AG04450 (cell line): ENCODE data around the gene HIVEP3. TPM values are rescaled to one million over a fixed set of nuclear protein-coding genes. Genes with fewer than 3 reads are reported as not detected.

Experiments used
- CTCF ChIA-PET: fragments of 300-600, 350-600 bp; formaldehyde crosslinking; extraction: SDS; loops from one replicate; lab custom pipeline; 2022; ENCODE audit warnings: antibody characterized with exemption, inconsistent platforms; lab: Charles Lee
- POLR2A ChIA-PET: fragments of 350-600 bp; formaldehyde crosslinking; extraction: SDS; loops from one replicate; lab custom pipeline; 2021; ENCODE audit warnings: antibody characterized with exemption, inconsistent platforms; lab: Yijun Ruan, JAX
- DNase-seq: peaks from one replicate; pipeline ENCODE4 v3.0.0-alpha.2; 2011; ENCODE audit warnings: low read depth, low spot score
- H3K27ac ChIP-seq: one replicate; pipeline ENCODE4 v1.5.1; 2012; ENCODE audit warnings: low read depth, low read length, control low read depth
- H3K27me3 ChIP-seq: one replicate; pipeline ENCODE4 v1.6.0; 2012; ENCODE audit warnings: low read length; ENCODE audit not compliant: control insufficient read depth, insufficient read depth
- H3K4me3 ChIP-seq: 2 replicates; pipeline ENCODE4 v1.5.1; 2011; ENCODE audit warnings: mild to moderate bottlenecking, low read depth, low read length, control low read depth
- H3K9me3 ChIP-seq: 2 replicates; pipeline ENCODE4 v1.5.1; 2012; ENCODE audit warnings: low read length; ENCODE audit not compliant: control insufficient read depth, insufficient read depth
- CTCF ChIP-seq: IDR thresholded peaks from 2 replicates; pipeline ENCODE4 v1.5.1; 2011; ENCODE audit warnings: low read depth, low read length, control low read depth, inconsistent platforms
- polyA plus RNA-seq: library from polyadenylated mRNA; depleted of rRNA; stranded (reverse); fragments of >200 nt; gene quantifications from 2 replicates; pipeline ENCODE4 v1.2.3, GENCODE V29; 2011

HIVEP3 gene
- polyA plus RNA-seq, 1 experiment = 4.8 TPM

- TF ChIP-seq CTCF = no peak
- no peaks in the 10 kb centered on the region for H3K27me3 ChIP-seq
- H3K27ac ChIP-seq = no peak overlapping the region
- POLR2A ChIA-PET = no interaction called here
- H3K4me3 ChIP-seq = no peak overlapping the region
- DNase-seq = no peak
- H3K9me3 ChIP-seq = no peaks in the 10 kb centered on the region; the same call in 1 of the 2 replicates
- CTCF ChIA-PET = interaction anchor here (1.4 kb wide), 1 partner anchor 9 kb away, joined by 6 read pairs; no protein-coding TSS in a partner anchor
Measured at GRCh38 chr1:41582851-41583657, 335.7 kb downstream of the HIVEP3 start.

GRCh38 chr1:41582351-41582750 is 336.4 kb downstream of the HIVEP3 start:
- H3K27ac ChIP-seq = no peak overlapping the region
- no peak for TF ChIP-seq CTCF
- ChIA-PET CTCF (interaction anchor here (1.4 kb wide), 1 partner anchor 9 kb away, joined by 6 read pairs; no protein-coding TSS in a partner anchor), POLR2A (no interaction called here)
- no peak for DNase-seq
- H3K9me3 ChIP-seq = no peaks in the 10 kb centered on the region; the same call in 1 of the 2 replicates
- H3K4me3 ChIP-seq = no peak overlapping the region
- no peaks in the 10 kb centered on the region for H3K27me3 ChIP-seq

- TF ChIP-seq CTCF = no peak
- POLR2A ChIA-PET = no interaction called here
- Histone ChIP-seq H3K4me3 (no peak overlapping the region), H3K27ac (no peak overlapping the region), H3K9me3 (no peaks in the 10 kb centered on the region; the same call in 1 of the 2 replicates), H3K27me3 (no peaks in the 10 kb centered on the region)
- DNase-seq = no peak
- CTCF ChIA-PET = interaction anchor here (1.4 kb wide), 1 partner anchor 8 kb away, joined by 6 read pairs; no protein-coding TSS in a partner anchor
Measured at GRCh38 chr1:41582004-41582325, 336.8 kb downstream of the HIVEP3 start.

GRCh38 chr1:41581216-41582003 is 337.3 kb downstream of the HIVEP3 start:
- DNase-seq = no peak
- Histone ChIP-seq H3K4me3 (no peak overlapping the region), H3K27me3 (no peaks in the 10 kb centered on the region), H3K9me3 (no peaks in the 10 kb centered on the region; the same call in 1 of the 2 replicates), H3K27ac (no peak overlapping the region)
- no peak for TF ChIP-seq CTCF
- ChIA-PET CTCF (no interaction called here), POLR2A (no interaction called here)
